Brain microvascular endothelial cell (primary cell): Measurements from ENCODE around the gene FRMD3.

Experiments
- DNase-seq: peaks from one replicate; pipeline ENCODE4 v3.0.0-alpha.2; 2020
- H3K27ac ChIP-seq: fragments of 250-450 bp; sonication (Bioruptor Pico); 2 replicates; pipeline ENCODE4 v1.5.1; 2020; ENCODE audit warnings: mild to moderate bottlenecking, moderate library complexity
- H3K27me3 ChIP-seq: fragments of 250-450 bp; sonication (Bioruptor Pico); replicated peaks from 2 replicates; pipeline ENCODE4 v1.5.1; 2020; ENCODE audit warnings: mild to moderate bottlenecking
- H3K36me3 ChIP-seq: fragments of 250-450 bp; sonication (Bioruptor Pico); replicated peaks from 2 replicates; pipeline ENCODE4 v1.5.1; 2020; ENCODE audit warnings: mild to moderate bottlenecking
- H3K4me3 ChIP-seq: 2 replicates; pipeline ENCODE4 v1.5.1; 2011; ENCODE audit warnings: low read depth, mild to moderate bottlenecking, control low read depth, low read length, moderate library complexity
- in situ Hi-C: cut with HindIII; loops from 2 replicates; pipeline ENCODE4 v1.10.0; 2017; ENCODE audit warnings: low sequenced_read_pairs, low pct_ligation_motif_present
- TF ChIP-seq, protein P1 (sequence below): IDR thresholded peaks from 2 replicates; pipeline ENCODE4 v1.5.1; 2011; ENCODE audit warnings: low read depth, mild to moderate bottlenecking, moderate library complexity, low read length, control low read depth, inconsistent platforms; ENCODE audit errors: missing control alignments

Gene FRMD3

DNA sequence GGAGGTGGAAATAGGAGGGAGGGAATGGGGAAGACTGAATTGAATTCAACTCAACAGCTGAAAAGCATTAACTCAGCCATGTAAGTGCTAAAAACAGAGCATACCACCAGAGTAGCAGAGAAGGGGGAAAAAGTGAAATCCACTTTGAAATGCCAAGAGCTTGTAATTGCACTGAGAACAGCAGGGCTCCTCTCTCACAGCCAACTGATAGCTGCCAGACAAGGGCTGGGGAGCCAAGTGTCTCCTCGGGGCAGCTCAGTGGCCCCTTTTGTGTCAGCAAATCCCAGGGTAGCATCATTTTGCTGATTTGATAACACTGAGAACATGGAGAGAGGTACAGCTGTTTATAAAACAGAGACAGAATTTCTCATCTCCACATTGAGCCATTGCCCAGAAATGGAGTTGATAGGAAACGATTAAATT, 182.5 kb downstream of the FRMD3 start:
- no peaks in the 10 kb centered on the region for H3K27me3 ChIP-seq
- H3K36me3 ChIP-seq: no peaks in the 10 kb centered on the region
- no peak overlapping the region for H3K27ac ChIP-seq
- TF ChIP-seq, protein P1, sequence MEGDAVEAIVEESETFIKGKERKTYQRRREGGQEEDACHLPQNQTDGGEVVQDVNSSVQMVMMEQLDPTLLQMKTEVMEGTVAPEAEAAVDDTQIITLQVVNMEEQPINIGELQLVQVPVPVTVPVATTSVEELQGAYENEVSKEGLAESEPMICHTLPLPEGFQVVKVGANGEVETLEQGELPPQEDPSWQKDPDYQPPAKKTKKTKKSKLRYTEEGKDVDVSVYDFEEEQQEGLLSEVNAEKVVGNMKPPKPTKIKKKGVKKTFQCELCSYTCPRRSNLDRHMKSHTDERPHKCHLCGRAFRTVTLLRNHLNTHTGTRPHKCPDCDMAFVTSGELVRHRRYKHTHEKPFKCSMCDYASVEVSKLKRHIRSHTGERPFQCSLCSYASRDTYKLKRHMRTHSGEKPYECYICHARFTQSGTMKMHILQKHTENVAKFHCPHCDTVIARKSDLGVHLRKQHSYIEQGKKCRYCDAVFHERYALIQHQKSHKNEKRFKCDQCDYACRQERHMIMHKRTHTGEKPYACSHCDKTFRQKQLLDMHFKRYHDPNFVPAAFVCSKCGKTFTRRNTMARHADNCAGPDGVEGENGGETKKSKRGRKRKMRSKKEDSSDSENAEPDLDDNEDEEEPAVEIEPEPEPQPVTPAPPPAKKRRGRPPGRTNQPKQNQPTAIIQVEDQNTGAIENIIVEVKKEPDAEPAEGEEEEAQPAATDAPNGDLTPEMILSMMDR: no peak
- in situ Hi-C loops: no loop called here
- DNase-seq: no peak
- no peak overlapping the region for H3K4me3 ChIP-seq

DNA sequence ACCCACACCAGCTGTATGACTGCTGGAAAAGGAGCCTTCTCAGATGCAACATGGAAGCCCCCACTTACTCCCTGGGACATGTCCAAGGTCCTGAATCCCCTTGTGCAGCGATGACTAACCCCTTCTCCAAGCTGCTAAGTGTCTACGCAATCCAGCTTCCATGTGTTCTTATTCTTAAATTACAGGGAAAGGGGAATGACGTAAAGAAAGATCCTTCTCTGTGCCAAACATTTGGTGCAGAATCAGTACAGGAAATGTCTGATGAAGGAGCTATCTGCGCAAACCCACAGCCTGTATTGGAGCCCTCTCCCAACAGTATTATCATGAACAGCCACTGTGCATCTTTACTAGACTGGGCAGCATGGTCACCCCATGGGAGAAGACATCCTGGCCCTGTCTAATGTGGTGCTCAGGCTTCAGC, 183.2 kb downstream of the FRMD3 start:
- in situ Hi-C loops: no loop called here
- Histone ChIP-seq H3K27me3 (no peaks in the 10 kb centered on the region), H3K4me3 (no peak overlapping the region), H3K36me3 (no peaks in the 10 kb centered on the region), H3K27ac (no peak overlapping the region)
- no peak for DNase-seq
- TF ChIP-seq, protein P1: no peak

DNA sequence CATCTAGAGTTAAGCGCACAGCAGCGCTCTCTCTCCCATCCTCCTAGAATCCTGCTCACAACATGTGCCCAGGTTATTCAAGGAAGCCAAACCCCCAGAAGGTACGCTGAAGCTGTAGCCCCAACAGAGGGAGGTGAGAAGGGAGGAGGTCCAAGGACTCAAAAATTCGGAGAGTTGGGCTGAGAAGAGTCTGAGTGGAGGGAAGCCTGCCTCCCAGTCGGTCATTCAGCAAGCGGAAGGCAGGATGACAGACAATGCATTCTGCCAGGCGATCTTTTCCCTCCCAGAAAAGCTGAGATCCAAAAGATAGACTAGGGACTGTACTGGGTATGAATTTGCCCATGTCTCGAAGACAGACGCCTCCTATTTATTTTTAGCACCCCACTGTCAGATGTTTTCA, 189.2 kb downstream of the FRMD3 start:
- in situ Hi-C loops: no loop called here
- Histone ChIP-seq H3K27ac (no peak overlapping the region), H3K27me3 (no peaks in the 10 kb centered on the region), H3K36me3 (no peaks in the 10 kb centered on the region), H3K4me3 (no peak overlapping the region)
- TF ChIP-seq, protein P1: no peak
- no peak for DNase-seq

DNA sequence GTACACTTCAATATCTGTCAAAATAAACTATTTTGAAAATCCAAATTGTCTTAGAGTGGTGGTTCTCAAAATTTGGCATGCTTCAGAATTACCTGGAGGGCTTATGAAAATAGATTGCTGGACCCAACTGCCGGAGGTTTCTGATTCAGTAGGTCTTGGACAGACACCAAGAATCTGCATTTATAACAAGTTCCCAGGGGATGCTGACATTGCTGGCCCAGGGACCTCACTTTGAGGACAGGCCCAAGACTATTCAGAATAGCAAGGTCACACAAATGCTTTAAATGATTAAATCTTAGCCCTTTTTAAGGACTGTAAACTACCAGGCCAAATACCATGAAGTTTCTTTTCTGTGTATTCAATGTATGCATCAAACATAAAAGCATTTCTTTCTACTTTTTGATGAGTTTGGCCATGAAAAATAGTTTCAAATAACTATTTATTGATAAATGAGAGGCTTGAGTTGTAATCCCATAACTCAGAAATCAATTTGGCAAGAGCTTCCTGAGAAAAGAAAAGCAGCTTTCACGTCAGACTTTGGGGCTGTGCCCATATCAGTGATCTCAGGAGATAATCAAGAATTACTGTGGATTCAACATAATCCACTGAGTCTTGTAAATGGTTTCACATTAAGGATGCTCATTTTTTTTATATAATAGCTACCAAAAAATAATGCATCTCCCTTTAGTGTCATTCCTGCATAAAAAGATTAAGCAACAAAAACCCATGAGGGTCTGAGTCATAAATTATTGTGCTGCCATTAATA, 191.4 kb downstream of the FRMD3 start:
- TF ChIP-seq, protein P1: no peak
- no peak for DNase-seq
- no peak overlapping the region for H3K4me3 ChIP-seq
- in situ Hi-C loops: no loop called here
- no peak overlapping the region for H3K27ac ChIP-seq
- no peaks in the 10 kb centered on the region for H3K27me3 ChIP-seq
- H3K36me3 ChIP-seq: no peaks in the 10 kb centered on the region

DNA sequence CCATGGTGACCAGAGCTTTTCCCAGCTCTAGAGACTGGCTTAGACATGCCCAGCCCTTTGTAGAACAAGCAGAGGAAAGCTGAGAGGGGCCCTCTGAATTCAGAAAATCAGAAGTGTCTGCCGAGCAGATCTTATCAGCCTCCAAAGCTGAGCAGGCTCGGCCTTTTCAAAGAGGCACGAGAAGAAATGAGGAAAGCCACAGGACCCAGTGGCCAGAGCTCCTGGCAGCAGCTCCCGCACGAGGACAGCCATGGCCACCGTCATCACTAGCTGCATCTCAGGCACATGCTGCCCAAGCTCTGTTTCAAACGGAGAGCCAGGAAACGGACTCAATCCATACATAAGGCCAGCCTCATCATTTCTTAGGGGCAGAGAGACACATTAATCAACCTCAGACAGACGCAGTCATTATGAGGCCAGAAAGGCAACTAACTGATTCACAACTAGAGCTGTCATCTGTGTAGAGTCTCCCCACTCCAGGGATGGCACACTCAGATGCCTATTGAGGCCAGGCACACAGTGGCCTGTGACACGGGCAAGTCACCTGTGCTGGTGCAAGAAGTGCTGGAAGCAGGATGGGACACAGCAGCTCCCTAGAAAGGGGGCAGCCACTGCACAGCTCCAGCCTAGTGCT, 194.7 kb downstream of the FRMD3 start:
- H3K27ac ChIP-seq: no peak overlapping the region
- in situ Hi-C loops: no loop called here
- H3K27me3 ChIP-seq: no peaks in the 10 kb centered on the region
- TF ChIP-seq, protein P1: no peak
- no peak overlapping the region for H3K4me3 ChIP-seq
- no peaks in the 10 kb centered on the region for H3K36me3 ChIP-seq
- no peak for DNase-seq

DNA sequence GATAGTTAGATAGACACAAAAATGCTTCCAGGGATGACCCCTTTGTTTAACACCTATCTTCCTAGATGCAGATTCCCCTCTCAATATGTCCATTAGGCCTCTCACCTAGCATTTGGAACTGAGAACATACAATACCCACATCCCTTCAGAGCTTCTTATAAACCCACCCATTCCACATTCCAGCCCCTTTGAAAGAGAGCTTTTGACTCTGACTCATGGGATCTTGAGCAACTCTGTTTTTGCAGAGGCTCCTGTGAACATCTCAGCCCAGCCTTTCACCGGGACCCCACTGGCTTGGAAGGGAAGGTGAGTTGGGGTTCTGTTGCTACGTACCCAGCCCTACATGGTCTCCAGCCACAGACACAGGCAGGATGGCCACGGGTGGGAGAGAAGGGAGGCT, 195.5 kb downstream of the FRMD3 start:
- Histone ChIP-seq H3K27ac (no peak overlapping the region), H3K36me3 (no peaks in the 10 kb centered on the region), H3K27me3 (no peaks in the 10 kb centered on the region), H3K4me3 (no peak overlapping the region)
- TF ChIP-seq, protein P1: no peak
- in situ Hi-C loops: no loop called here
- DNase-seq: no peak
